GM12873 (cell line): ENCODE measurements around the gene APBA2.

ENCODE experiments used
- TF ChIP-seq, protein P1 (sequence below): IDR thresholded peaks from 2 replicates; pipeline ENCODE4 v1.5.1; 2012; ENCODE audit warnings: low read depth, mild to moderate bottlenecking, moderate library complexity, low read length, control low read depth; ENCODE audit not compliant: insufficient read depth; ENCODE audit errors: missing control alignments

APBA2 gene

DNA sequence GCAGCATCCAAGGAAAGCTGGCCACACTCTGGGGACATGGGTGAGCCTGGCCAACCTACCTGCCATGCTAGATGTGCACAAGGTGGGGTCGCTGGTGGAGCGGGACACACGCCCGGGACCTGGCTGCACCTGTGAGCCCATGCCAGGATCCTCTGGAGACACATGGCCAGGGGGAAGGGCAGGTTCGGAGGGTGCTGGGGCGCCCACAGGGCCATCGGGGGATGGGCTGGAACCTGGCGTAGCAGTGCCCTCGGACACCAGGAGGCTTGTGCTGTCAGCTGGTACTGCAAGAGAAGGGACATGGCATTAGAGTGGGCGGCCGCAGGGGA lies 240.4 kb downstream of the APBA2 start:
- TF ChIP-seq, protein P1, sequence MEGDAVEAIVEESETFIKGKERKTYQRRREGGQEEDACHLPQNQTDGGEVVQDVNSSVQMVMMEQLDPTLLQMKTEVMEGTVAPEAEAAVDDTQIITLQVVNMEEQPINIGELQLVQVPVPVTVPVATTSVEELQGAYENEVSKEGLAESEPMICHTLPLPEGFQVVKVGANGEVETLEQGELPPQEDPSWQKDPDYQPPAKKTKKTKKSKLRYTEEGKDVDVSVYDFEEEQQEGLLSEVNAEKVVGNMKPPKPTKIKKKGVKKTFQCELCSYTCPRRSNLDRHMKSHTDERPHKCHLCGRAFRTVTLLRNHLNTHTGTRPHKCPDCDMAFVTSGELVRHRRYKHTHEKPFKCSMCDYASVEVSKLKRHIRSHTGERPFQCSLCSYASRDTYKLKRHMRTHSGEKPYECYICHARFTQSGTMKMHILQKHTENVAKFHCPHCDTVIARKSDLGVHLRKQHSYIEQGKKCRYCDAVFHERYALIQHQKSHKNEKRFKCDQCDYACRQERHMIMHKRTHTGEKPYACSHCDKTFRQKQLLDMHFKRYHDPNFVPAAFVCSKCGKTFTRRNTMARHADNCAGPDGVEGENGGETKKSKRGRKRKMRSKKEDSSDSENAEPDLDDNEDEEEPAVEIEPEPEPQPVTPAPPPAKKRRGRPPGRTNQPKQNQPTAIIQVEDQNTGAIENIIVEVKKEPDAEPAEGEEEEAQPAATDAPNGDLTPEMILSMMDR: no peak

DNA sequence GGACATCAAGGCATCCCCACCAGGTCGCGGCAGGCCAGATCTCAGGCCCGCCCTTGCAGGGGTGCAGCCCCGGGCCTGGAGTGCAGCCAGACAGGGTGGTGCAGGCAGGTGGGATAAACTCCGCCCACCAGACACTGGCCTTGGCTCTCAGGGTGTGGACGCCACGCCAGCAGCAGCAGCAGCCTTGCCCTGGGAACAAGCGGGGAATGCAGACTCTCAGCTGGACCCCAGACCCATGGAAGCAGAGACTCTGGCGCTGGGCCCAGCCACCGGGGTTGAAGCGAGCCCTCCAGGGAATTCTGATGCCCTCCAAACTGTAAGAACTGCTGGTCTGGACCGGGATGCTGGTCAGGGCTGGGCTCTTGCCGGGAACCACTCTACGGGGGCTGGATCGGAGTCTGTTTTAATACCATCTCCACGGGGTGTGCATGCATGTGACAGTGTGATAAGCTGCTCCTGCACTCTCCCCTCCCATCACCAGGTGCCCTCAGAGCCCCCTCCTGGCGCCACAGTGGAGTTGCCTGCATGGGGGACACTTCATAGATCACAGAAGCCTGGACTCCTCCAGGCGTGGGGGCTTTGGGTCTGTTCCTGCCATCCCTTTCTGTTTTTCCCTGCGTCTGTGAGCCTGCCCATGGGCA lies 241.2 kb downstream of the APBA2 start:
- TF ChIP-seq, protein P1: peak; percentile 9

DNA sequence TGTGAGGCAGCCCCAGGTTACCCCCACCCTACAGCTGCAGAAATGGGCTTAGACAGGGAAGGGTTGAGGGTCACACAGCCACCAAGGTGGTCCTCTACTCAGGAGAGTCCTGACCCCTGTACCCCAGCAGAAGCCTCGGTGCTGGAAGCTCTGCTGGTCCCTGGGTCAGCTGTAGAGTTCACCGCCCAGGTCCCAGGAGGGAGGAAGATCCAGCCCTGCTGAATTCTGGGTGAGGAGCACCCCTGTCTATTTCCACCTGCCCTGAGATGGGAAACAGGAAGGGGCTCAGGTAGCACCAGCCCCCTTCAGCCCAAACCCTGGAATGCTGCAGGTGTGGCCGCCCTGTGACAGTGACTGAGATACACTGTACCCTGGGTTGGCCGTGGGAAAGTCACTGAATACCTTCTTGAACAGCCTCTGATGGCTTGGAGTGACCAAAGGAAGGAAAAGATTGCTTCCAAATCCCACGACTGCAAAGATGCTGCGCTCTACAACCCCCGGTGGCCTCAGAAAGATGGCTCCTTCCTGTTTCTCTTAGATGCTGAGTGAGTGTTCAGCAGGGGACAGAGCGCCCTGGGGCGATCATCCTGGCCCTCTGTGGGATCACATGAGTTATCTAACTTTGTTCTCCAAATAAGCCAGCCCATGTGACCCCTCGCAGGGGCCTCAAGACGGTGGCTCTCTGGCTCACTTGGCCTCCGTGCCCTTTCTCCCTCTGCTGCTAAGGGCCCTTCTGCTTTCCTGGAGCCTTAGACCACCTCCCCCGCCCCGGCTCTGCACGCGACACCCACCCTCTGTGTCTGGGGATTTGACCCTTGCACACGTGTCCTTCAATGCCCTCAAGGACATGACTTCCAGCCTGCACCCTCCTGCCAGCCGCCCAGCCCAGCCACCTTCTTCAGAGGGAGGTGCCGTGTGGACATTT lies 242.0 kb downstream of the APBA2 start:
- TF ChIP-seq, protein P1: no peak

DNA sequence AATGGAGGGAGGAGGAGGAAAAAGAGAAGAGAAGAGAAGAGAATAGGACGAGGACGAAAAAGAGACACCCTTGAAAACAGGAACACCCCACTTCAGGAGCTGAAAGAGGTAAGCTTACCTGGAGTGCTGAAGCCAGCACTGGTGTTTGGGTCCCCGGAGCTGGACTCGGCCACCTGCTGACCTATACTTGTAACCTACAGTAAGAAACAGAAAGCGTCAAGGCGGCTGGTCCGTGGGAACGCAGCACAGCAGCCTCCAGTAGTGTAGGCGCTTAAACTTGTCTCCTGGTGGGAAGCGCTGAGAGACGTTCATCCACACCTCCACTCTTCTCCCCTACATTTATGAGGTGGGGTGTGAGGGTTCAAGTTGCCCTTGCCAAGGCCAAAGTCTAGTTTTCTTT lies 242.9 kb downstream of the APBA2 start:
- TF ChIP-seq, protein P1: no peak

DNA sequence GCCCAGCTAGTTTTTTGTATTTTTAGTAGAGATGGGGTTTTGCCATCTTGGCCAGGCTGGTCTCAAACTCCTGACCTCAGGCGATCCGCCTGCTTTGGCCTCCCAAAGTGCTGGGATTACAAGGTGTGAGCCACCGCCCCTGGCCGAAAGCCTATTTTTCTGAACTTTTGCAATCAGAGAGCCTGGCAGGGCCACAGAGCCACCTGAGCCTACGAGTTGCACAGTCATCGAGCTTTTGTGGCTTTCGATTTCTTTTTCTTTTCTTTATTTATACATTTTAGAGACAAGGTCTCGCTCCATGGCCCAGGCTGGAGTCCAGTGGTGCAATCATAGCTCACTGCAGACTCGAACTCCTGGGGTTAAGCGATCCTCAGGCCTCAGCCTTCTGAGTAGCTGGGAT lies 243.4 kb downstream of the APBA2 start:
- TF ChIP-seq, protein P1: no peak

DNA sequence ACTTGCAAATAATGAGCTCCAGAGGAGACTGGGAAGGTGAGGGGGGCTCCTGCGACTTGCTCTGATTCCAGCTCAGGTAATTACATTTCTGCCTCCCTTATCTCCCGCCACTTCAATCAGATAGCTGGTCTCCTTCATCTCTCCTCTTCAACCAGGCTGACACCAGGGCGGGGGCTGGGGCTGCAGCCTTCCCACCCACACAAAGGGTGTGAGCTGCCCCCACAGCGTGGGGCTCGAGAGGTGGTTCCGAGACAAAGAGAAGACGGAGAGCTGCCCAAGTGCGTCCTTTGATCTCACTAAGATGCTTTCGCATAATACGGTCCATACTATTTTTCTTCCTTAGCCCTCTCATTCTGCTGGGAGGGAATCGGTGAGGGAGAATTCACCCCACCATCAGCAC lies 244.2 kb downstream of the APBA2 start:
- TF ChIP-seq, protein P1: no peak

DNA sequence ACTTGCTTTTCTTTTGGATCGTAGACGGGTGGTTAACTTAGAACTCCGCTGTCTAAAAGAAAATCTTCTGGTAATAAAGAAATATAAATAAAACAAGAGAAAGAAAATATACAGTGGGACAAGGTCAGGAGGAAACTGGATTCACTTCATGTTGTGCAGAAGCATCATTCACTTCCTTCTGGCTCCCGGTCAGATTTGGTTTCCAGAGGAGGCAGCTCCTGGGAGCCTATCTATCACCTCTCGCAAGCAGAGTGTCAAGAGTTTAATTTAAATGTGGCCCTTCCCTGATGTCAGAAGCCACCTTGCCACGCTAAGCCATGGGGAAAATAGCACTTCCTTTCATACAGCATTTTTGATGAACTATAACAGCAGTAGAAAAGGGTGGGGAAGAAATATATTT lies 244.7 kb downstream of the APBA2 start:
- TF ChIP-seq, protein P1: no peak
